GM12872 (cell line): ENCODE data around the gene TBC1D13.

Source experiments
- TF ChIP-seq, protein P1 (sequence below): IDR thresholded peaks from 3 replicates; pipeline ENCODE4 v1.5.1; 2011; ENCODE audit warnings: low read depth, mild to moderate bottlenecking, low read length, moderate library complexity; ENCODE audit not compliant: insufficient read depth

Gene TBC1D13

DNA sequence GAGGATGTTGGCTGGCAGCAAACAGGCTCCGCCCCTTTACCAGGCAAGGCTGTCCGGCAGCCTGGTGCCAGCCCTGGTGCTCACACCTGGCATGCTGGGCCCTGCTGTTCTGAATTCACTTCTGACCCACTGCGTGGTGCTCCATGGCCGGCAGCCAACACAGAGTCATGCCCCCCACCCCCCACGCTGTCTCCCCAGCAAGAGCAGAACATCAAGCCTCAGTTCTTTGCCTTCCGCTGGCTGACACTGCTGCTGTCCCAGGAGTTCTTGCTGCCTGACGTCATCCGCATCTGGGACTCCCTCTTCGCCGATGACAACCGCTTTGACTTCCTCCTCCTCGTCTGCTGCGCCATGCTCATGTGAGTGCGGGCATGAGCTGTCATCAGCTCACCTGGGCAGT lies 18.6 kb downstream of the TBC1D13 start:
- TF ChIP-seq, protein P1, sequence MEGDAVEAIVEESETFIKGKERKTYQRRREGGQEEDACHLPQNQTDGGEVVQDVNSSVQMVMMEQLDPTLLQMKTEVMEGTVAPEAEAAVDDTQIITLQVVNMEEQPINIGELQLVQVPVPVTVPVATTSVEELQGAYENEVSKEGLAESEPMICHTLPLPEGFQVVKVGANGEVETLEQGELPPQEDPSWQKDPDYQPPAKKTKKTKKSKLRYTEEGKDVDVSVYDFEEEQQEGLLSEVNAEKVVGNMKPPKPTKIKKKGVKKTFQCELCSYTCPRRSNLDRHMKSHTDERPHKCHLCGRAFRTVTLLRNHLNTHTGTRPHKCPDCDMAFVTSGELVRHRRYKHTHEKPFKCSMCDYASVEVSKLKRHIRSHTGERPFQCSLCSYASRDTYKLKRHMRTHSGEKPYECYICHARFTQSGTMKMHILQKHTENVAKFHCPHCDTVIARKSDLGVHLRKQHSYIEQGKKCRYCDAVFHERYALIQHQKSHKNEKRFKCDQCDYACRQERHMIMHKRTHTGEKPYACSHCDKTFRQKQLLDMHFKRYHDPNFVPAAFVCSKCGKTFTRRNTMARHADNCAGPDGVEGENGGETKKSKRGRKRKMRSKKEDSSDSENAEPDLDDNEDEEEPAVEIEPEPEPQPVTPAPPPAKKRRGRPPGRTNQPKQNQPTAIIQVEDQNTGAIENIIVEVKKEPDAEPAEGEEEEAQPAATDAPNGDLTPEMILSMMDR = no peak

DNA sequence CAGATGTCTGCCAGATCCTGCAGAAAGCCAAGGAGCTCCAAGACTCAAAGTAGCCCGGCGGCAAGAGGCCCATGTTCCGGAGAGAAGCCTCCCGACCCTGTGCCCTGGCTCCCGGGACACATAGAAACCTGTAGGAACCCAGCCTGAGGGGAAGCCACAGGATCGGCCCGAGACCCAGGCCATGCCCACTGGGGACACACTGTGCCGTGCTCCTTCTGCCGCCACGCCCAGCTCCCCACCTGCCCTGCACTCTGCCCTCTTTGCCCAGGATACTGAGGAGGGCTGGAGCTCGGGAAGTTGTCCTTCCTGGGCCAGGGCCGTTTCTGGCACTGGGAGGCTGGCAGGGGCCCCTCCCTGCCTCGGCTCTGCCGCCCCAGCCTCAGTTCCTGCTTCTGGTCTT lies 20.8 kb downstream of the TBC1D13 start:
- TF ChIP-seq, protein P1 = no peak

DNA sequence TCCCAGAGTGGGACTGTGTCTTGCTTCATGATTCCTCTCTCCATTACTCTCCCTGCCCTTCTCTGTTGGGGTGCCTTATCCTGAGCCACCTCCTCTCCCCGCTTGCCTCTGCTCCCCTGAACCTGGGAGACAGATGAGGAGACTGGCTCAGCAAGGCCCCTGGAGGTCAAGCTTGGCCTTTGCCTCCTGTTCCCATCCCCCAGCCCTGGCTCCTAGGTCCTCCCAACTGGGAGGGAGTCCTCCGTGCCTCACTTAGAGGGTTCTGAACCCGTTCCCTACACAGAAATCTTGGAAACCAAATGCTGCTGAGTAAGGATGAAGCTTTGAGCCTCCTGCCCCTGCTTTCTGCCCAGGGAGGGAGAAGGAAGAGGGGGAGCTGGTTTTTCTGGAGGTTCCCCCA lies 21.5 kb downstream of the TBC1D13 start:
- TF ChIP-seq, protein P1 = no peak

DNA sequence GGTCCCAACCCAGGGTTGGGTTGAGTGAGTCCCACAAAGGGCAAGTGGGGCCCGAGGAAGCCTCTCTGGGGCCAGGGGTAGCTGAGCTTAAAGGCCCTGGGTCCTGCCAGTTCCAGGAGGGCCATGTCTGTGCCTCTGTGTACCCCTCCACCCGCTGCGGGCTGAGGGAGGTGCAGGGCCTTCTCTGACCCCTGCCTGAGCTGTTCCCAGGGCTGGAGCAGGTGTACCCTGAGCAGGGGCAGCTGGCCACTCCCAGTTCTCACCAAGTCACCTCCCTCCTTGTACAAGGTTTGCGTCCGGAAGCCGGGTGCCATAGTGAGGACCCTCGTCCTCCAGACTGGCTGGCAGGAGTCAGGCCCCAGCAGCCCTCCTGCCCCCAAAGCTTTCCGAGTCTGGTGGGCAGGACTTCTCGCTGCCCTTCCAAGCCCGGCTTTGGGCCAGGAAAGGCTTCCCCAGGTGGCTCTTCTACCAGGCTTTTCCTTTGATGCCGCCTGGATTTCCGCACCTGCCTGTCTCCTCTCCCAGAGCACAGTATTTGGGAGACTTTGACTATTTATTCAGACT lies 22.1 kb downstream of the TBC1D13 start:
- TF ChIP-seq, protein P1 = no peak

DNA sequence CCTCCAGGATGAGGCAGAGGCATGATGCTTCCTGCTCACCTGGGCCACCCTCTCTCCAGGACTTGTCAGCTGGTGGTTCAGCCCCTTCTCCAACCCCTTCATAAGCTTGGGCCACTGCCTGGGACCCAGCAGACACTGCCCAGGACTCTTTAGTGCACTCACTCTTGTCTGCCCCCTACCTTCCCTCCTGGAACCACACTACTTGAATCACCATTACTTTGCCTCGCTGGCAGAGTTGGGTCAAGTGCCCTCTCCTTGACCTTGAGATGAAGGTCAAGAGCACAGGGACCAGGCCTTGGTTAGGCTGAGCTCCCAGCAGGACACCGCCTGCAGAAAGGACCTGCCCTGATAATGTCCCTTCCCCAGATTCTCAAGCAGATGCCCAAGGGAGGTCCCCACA lies 22.8 kb downstream of the TBC1D13 start:
- TF ChIP-seq, protein P1 = peak; percentile 26; the same call in 1 of the 3 replicates

DNA sequence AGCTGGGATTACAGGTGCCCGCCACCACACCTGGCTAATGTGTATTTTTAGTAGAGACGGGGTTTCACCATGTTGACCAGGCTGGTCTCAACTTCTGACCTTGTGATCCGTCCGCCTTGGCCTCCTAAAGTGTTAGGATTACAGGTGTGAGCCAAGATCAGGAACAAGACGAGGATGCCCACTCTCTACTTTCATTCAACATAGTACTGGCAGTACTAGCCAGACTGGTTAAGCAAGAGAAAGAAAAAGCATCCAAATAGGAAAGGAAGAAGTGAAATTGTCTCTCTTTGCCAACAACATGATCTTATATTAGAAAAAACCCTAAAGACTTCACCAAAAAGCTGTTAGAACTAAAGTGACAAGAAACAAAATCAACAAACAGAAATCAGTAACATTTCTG lies 23.8 kb downstream of the TBC1D13 start:
- TF ChIP-seq, protein P1 = no peak

DNA sequence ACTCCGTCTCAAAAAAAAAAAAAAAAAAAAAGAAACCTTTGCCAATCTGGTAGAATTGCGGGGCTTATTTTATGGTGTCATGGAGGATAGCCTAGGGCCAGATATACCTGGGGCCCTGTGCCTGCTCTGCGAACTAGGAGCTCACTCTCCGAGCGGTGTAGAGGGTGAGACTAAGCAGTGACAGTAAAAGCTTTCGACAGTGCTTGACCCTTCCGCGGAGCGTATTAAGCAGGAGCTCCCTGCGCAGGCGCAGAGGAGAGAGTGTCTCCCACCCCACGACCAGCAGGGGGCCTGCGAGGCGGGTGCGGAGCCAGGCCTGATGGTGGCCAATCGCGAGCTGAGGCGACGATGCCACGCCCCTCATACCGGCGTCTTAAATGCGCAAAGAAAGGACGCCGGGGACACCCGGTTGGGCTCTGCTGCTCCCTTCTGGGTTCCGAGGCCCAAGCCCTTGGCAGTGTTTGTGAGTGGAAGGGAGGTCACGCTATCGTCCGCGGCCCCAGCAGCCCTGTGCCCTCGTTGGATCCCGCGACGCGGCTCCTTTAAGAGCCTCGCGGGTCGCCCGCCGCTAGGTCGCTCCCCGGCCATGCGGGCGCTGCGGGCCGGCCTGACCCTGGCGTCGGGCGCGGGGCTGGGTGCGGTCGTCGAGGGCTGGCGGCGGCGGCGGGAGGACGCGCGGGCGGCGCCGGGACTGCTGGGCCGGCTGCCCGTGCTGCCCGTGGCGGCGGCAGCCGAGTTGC lies 31.2 kb downstream of the TBC1D13 start, which contains the start of gene ENDOG:
Gene ENDOG (plus strand): TSS at position 402 of the 740 bp plus-strand sequence. CDS start 185 bp downstream, at position 587.
- TF ChIP-seq, protein P1 = peak; percentile 100
